SU-DHL-6 (cell line): ENCODE results near the gene MTFMT.

Source experiments
- H2AFZ ChIP-seq: fragments of 200-600 bp; sonication (generic); 2 replicates; pipeline ENCODE4 v1.6.1; 2014; ENCODE audit warnings: low read depth, mild to moderate bottlenecking, moderate library complexity, mixed read lengths, antibody characterized with exemption, low read length; ENCODE audit not compliant: severe bottlenecking
- H3F3A ChIP-seq: fragments of 200-600 bp; shearing (Covaris generic); 2 replicates; pipeline ENCODE4 v1.6.0; 2016; ENCODE audit warnings: antibody characterized with exemption, mild to moderate bottlenecking; ENCODE audit not compliant: insufficient read depth
- H3K27ac ChIP-seq: fragments of 200-600 bp; sonication (generic); 2 replicates; pipeline ENCODE4 v1.5.1; 2016; ENCODE audit warnings: low read depth, mild to moderate bottlenecking, low read length, moderate library complexity, mixed read lengths
- H3K27me3 ChIP-seq: fragments of 200-600 bp; sonication (generic), shearing (Covaris generic); 2 replicates; pipeline ENCODE4 v1.6.0; 2014; ENCODE audit warnings: mild to moderate bottlenecking, low read length
- H3K36me3 ChIP-seq: fragments of 200-600 bp; sonication (generic); 2 replicates; pipeline ENCODE4 v1.6.1; 2014; ENCODE audit warnings: mild to moderate bottlenecking, low read length, mixed read lengths
- H3K4me2 ChIP-seq: fragments of 300-600, 200-600 bp; shearing (Covaris generic), sonication (generic); 2 replicates; pipeline ENCODE4 v1.6.0; 2014; ENCODE audit warnings: low read length, low read depth, mild to moderate bottlenecking; ENCODE audit not compliant: poor library complexity, severe bottlenecking
- H3K4me3 ChIP-seq: fragments of 200-600 bp; sonication (generic); 2 replicates; pipeline ENCODE4 v1.5.1; 2014; ENCODE audit warnings: antibody characterized with exemption, low read length, mild to moderate bottlenecking, mixed read lengths; ENCODE audit not compliant: insufficient read depth, poor library complexity, severe bottlenecking
- H3K79me2 ChIP-seq: fragments of 200-600 bp; sonication (generic); 2 replicates; pipeline ENCODE4 v1.6.1; 2014; ENCODE audit warnings: mild to moderate bottlenecking, low read length, moderate library complexity; ENCODE audit not compliant: insufficient read depth
- H3K9ac ChIP-seq: fragments of 200-600 bp; sonication (generic); 2 replicates; pipeline ENCODE4 v1.7.0; 2014; ENCODE audit warnings: mild to moderate bottlenecking, low read length
- H3K9me2 ChIP-seq: fragments of 200-600 bp; sonication (generic); replicated peaks from 2 replicates; pipeline ENCODE4 v1.6.1; 2014; ENCODE audit warnings: low read length; ENCODE audit not compliant: insufficient read depth
- H3K9me3 ChIP-seq: fragments of 200-600 bp; sonication (generic); 2 replicates; pipeline ENCODE4 v1.6.1; 2014; ENCODE audit warnings: low read length, mixed read lengths; ENCODE audit not compliant: insufficient read depth
- H4K20me1 ChIP-seq: fragments of 200-600 bp; sonication (generic); 2 replicates; pipeline ENCODE4 v1.6.1; 2014; ENCODE audit warnings: low read depth, mild to moderate bottlenecking, antibody characterized with exemption, low read length, moderate library complexity, mixed read lengths
- EZH2phosphoT487 ChIP-seq: fragments of 200-600 bp; sonication (generic), shearing (Covaris generic); conservative IDR thresholded peaks from 2 replicates; pipeline ENCODE4 v1.6.1; 2018; ENCODE audit warnings: mild to moderate bottlenecking, antibody characterized with exemption, low read length, moderate library complexity, mixed read lengths
- TF ChIP-seq, protein P1 (sequence below): fragments of 200-600 bp; sonication (generic); IDR thresholded peaks from one replicate; pipeline ENCODE4 v1.5.1; 2017; ENCODE audit warnings: antibody characterized with exemption, mild to moderate bottlenecking, low read length, moderate library complexity; ENCODE audit not compliant: insufficient read depth, poor library complexity, severe bottlenecking

MTFMT gene

DNA sequence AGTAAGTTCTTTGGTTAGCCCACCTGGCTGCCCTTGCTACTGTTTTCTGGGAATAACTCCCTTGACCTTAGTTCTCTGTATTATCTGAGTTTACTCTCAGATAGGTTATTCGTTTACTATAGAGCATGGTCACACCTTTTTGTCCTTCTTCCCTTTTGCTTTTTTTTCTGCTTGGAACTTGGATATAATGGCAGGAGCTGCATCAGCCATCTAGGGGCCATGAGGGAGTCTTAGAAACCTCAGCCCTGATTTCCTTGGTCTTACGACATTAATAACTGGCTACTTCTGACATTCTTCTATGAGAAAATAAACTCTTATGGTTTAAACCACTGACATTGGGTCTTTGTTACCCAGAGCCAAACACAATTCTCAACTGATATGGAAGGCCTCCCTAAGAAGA, 12.3 kb upstream of the MTFMT start:
- no peak overlapping the region for H3K9ac ChIP-seq
- no peaks in the 10 kb centered on the region for H3K9me3 ChIP-seq
- H3K4me3 ChIP-seq = no peak overlapping the region
- H3K9me2 ChIP-seq = no peaks in the 10 kb centered on the region
- H3K79me2 ChIP-seq = no peaks in the 10 kb centered on the region
- no peaks in the 10 kb centered on the region for H3F3A ChIP-seq
- no peak for TF ChIP-seq EZH2phosphoT487
- TF ChIP-seq, protein P1, sequence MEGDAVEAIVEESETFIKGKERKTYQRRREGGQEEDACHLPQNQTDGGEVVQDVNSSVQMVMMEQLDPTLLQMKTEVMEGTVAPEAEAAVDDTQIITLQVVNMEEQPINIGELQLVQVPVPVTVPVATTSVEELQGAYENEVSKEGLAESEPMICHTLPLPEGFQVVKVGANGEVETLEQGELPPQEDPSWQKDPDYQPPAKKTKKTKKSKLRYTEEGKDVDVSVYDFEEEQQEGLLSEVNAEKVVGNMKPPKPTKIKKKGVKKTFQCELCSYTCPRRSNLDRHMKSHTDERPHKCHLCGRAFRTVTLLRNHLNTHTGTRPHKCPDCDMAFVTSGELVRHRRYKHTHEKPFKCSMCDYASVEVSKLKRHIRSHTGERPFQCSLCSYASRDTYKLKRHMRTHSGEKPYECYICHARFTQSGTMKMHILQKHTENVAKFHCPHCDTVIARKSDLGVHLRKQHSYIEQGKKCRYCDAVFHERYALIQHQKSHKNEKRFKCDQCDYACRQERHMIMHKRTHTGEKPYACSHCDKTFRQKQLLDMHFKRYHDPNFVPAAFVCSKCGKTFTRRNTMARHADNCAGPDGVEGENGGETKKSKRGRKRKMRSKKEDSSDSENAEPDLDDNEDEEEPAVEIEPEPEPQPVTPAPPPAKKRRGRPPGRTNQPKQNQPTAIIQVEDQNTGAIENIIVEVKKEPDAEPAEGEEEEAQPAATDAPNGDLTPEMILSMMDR = no peak
- no peak overlapping the region for H3K4me2 ChIP-seq
- no peak overlapping the region for H3K27ac ChIP-seq
- H2AFZ ChIP-seq = no peak overlapping the region
- no peaks in the 10 kb centered on the region for H4K20me1 ChIP-seq
- no peaks in the 10 kb centered on the region for H3K27me3 ChIP-seq
- H3K36me3 ChIP-seq = no peaks in the 10 kb centered on the region

DNA sequence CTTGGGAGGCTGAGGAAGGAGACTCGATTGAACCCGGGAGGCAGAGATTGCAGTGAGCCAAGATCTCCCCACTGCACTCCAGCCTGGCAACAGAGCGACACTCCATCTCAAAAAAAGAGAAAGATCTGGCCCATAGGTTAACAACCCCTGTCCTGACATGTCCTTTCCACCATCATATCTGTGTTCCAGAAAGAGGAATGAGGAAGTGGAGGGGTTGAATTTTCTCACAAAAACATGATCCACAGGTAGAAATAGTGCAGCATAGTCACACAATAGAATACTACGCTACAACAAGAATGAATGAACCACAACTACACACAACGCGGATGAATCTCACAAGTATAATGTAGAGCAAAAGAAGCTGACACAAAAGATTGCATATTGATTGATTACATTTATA, 11.0 kb upstream of the MTFMT start:
- no peak overlapping the region for H3K4me2 ChIP-seq
- H3K4me3 ChIP-seq = no peak overlapping the region
- no peaks in the 10 kb centered on the region for H3K36me3 ChIP-seq
- no peaks in the 10 kb centered on the region for H3F3A ChIP-seq
- no peaks in the 10 kb centered on the region for H4K20me1 ChIP-seq
- H3K9me3 ChIP-seq = no peaks in the 10 kb centered on the region
- TF ChIP-seq, protein P1 = no peak
- TF ChIP-seq EZH2phosphoT487 = no peak
- H2AFZ ChIP-seq = no peak overlapping the region
- H3K27ac ChIP-seq = no peak overlapping the region
- no peaks in the 10 kb centered on the region for H3K27me3 ChIP-seq
- H3K9ac ChIP-seq = no peak overlapping the region
- H3K9me2 ChIP-seq = no peaks in the 10 kb centered on the region
- H3K79me2 ChIP-seq = no peaks in the 10 kb centered on the region

DNA sequence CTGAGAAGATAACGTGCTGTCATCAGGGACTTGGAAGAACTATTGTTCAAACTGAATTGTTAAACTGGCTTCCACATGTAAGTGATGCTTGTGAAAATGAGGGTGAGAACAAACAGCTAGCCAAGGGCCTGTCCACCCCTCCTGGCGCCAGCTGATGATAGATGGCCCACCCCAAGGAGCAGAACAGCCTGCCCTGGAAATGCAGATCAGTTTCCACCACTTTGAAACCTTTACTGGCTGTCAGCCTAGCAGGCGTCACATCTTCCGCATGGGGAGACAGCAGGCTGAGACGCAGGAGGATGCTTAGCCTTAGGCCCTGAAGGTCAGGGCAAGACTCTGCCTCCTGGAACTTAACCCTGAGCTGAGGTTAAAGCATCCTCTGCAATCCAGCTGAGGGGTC, 9.4 kb upstream of the MTFMT start:
- Histone ChIP-seq H3F3A (peaks cover 2% of the 10 kb centered on the region; the same call in 1 of the 2 replicates), H3K27ac (no peak overlapping the region), H3K9me3 (no peaks in the 10 kb centered on the region), H3K9ac (no peak overlapping the region), H3K9me2 (no peaks in the 10 kb centered on the region), H3K27me3 (no peaks in the 10 kb centered on the region), H3K4me2 (no peak overlapping the region), H3K4me3 (no peak overlapping the region), H3K79me2 (no peaks in the 10 kb centered on the region), H4K20me1 (no peaks in the 10 kb centered on the region), H3K36me3 (no peaks in the 10 kb centered on the region), H2AFZ (no peak overlapping the region)
- TF ChIP-seq, protein P1 = no peak
- TF ChIP-seq EZH2phosphoT487 = no peak
